Cardiac muscle cell (in vitro differentiated cells and primary cell): ENCODE results near the gene EMP2. TPM values are rescaled to one million over a fixed set of nuclear protein-coding genes. Genes with fewer than 3 reads are reported as not detected.
A peak's percentile ranks its signal among the peaks of the same experiment; 100 is the strongest.

ENCODE experiments used
- DNase-seq, 2 donors: peaks; one replicate each; pipeline versions ENCODE4 v3.0.0 to v3.0.0-alpha.2; 2010 to 2017; ENCODE audit warnings: low read depth in 1 of 2, low spot score in 1 of 2
- H3K27ac ChIP-seq: fragments of 200-600 bp; sonication (generic); 2 replicates; pipeline ENCODE4 v1.5.1; 2016
- H3K27me3 ChIP-seq: fragments of 200-600 bp; sonication (generic); 2 replicates; pipeline ENCODE4 v1.6.0; 2016; ENCODE audit warnings: control low read depth
- H3K36me3 ChIP-seq: fragments of 200-600 bp; sonication (generic); 2 replicates; pipeline ENCODE4 v1.5.1; 2016; ENCODE audit warnings: control low read depth
- H3K4me1 ChIP-seq: fragments of 200-600 bp; sonication (generic); 2 replicates; pipeline ENCODE4 v1.8.1; 2017; ENCODE audit warnings: low read depth, mild to moderate bottlenecking, mixed run types
- H3K4me3 ChIP-seq: fragments of 200-600 bp; sonication (generic); 2 replicates; pipeline ENCODE4 v1.5.1; 2016; ENCODE audit warnings: mild to moderate bottlenecking
- H3K9me3 ChIP-seq: fragments of 200-600 bp; sonication (generic); 2 replicates; pipeline ENCODE4 v1.5.1; 2017; ENCODE audit warnings: low read depth, mild to moderate bottlenecking, control low read depth
- polyA plus RNA-seq: library from polyadenylated mRNA; unstranded; fragments of >200 nt; fragmentation: Nextera tagmentation; extraction: Ambion mirVana; gene quantifications from 2 replicates; pipeline ENCODE4 v1.2.1, GENCODE V29; 2016
- total RNA-seq: library from RNA; depleted of rRNA; stranded (reverse); fragments of >200 nt; gene quantifications from 2 replicates; pipeline ENCODE4 v1.2.3, GENCODE V29; 2016
- TF ChIP-seq, protein P1 (sequence below): IDR thresholded peaks from 2 replicates; pipeline ENCODE4 v1.5.1; 2012; ENCODE audit warnings: low read depth, mild to moderate bottlenecking, low read length

EMP2 gene
- total and polyA plus RNA-seq, 2 experiments from 2014 or later = 40.9 to 151 TPM

DNA sequence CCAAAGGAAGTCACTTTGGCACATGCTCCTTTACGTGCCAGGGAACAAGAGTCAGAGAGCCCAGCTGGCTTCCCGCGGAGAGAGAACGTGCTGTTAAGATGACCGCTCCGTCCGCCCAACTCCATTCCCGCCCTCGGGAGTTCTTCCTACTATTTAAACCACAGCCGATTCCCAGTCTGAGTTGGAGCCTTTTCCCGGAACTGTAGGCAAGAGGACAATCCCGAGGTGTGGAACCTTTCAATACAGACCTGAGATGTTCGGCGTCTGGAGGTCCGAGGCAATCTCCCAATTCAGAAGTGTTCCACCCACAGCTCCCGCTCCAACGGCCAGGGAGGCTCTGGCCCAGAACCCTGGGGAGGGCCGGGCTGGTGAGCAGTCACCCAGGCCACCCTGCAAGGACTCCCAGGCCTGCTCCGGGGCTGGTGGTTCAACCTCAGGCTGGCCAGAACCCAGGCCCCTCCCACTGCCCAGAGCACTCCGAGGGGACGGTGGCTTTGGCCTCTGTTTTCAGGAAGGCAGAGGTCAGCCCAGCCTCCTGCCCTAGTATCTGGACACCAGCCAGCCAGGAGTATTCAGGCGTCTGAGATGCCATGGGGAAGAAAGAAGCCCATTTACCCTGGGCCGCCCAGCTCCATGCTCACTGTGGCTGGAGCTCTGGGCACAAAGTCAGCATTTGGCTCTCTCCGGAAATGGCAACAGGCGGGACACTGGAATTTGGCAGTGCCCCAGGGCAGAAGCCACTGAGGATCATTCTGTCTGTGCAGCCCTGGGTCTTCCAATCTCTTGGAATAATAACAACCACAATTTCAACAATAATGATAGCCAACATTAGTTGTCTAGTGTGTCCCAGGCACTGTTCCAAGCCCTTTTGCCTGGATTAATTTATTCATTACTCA lies 21.4 kb downstream of the EMP2 start:
- Histone ChIP-seq H3K9me3 (no peaks in the 10 kb centered on the region), H3K4me1 (no peaks in the 10 kb centered on the region), H3K27ac (no peak overlapping the region), H3K4me3 (no peak overlapping the region), H3K36me3 (no peaks in the 10 kb centered on the region), H3K27me3 (no peaks in the 10 kb centered on the region)
- DNase-seq = peak in 1 of 2 donors; percentile 73
- TF ChIP-seq, protein P1, sequence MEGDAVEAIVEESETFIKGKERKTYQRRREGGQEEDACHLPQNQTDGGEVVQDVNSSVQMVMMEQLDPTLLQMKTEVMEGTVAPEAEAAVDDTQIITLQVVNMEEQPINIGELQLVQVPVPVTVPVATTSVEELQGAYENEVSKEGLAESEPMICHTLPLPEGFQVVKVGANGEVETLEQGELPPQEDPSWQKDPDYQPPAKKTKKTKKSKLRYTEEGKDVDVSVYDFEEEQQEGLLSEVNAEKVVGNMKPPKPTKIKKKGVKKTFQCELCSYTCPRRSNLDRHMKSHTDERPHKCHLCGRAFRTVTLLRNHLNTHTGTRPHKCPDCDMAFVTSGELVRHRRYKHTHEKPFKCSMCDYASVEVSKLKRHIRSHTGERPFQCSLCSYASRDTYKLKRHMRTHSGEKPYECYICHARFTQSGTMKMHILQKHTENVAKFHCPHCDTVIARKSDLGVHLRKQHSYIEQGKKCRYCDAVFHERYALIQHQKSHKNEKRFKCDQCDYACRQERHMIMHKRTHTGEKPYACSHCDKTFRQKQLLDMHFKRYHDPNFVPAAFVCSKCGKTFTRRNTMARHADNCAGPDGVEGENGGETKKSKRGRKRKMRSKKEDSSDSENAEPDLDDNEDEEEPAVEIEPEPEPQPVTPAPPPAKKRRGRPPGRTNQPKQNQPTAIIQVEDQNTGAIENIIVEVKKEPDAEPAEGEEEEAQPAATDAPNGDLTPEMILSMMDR = no peak

DNA sequence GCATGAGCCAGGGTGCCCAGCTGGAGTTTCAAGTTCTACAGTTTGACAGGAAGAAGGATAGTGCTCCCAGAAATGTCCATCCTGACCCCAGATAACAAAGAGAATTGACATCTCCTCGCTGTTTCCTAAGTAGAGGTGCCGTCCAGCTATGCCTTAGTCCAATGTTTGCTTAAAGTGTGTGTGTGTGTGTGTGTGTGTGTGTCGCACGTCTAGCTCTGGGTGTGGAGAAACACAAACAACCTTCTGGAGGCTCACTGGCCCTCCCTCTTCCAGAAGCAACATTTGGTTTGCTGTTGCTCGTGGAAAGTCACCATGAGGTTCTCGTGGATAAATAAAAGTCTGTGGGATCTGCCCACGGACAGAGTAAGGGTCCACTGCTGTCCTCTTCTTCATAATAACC lies 22.1 kb downstream of the EMP2 start:
- Histone ChIP-seq H3K27ac (no peak overlapping the region), H3K4me1 (peaks cover 4% of the 10 kb centered on the region), H3K9me3 (no peaks in the 10 kb centered on the region), H3K4me3 (no peak overlapping the region), H3K36me3 (no peaks in the 10 kb centered on the region), H3K27me3 (no peaks in the 10 kb centered on the region)
- TF ChIP-seq, protein P1 = no peak
- DNase-seq = no peak

DNA sequence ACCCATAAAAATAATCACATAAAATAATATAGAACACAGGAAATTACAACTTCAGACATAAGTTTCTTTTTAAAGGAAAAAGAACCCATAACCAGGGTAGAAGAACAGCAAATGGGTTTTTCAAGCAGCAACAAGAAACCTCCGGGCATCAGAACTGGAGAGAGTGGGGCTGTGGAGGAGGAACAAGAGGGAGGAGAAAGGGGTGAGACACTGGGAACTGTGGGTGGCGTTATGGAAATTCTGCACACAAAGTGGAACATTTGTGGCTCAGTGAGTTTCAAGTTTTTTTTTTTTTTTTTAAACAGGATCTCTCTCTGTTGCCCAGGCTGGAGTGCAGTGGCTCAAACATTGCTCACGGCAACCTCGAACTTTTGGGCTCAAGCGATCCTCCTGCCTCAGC lies 22.6 kb downstream of the EMP2 start:
- TF ChIP-seq, protein P1 = no peak
- H3K27ac ChIP-seq = no peak overlapping the region
- no peak for DNase-seq
- H3K4me1 ChIP-seq = peaks cover 7% of the 10 kb centered on the region
- no peaks in the 10 kb centered on the region for H3K9me3 ChIP-seq
- H3K36me3 ChIP-seq = no peaks in the 10 kb centered on the region
- no peaks in the 10 kb centered on the region for H3K27me3 ChIP-seq
- H3K4me3 ChIP-seq = no peak overlapping the region

DNA sequence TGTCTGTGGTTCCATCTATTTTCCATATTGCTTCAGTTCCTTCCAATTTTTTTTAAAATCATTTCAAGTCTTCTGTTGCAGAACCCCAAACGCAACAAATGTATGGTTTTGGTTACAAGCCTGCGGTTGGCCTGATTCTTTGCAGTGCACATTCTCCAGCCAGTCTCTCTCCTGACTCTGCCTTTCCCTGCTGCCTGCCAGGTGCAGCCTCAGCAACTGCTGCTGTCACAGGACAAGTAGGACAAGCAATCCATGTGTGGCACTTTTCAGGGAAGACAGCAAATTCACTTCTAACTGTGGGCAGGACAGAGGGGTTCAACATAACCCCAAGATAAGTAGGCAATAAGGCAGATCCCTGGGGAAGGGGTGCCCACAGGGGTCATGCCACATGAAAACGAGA lies 24.2 kb downstream of the EMP2 start:
- H3K4me1 ChIP-seq = peaks cover 7% of the 10 kb centered on the region
- TF ChIP-seq, protein P1 = no peak
- no peak overlapping the region for H3K4me3 ChIP-seq
- no peak for DNase-seq
- H3K27ac ChIP-seq = no peak overlapping the region
- no peaks in the 10 kb centered on the region for H3K27me3 ChIP-seq
- no peaks in the 10 kb centered on the region for H3K36me3 ChIP-seq
- H3K9me3 ChIP-seq = no peaks in the 10 kb centered on the region

DNA sequence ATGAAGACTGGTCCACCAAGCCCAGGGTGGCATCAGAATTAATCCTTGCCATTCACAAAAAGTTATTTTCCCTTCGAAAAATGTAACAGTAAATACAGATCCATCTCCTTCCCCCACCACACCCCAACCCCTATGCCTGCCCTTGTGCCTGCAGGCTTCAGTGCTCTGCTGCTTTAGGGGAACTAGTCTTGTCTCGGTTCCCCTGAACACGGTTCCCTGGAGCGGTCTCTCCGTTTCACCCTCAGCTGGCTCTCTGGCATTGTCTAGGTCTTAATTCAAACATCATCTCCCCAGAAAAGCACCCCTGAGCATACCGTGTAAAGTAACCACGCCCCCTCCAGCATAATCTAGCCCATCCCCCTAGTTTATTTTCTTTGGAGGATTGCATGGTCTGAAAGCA lies 25.8 kb downstream of the EMP2 start:
- H3K27ac ChIP-seq = no peak overlapping the region
- H3K27me3 ChIP-seq = no peaks in the 10 kb centered on the region
- no peaks in the 10 kb centered on the region for H3K9me3 ChIP-seq
- H3K36me3 ChIP-seq = no peaks in the 10 kb centered on the region
- H3K4me1 ChIP-seq = peaks cover 7% of the 10 kb centered on the region
- H3K4me3 ChIP-seq = no peak overlapping the region
- TF ChIP-seq, protein P1 = no peak
- DNase-seq = no peak
